GM23248 (cell line): ENCODE data around the gene CCDC159. TPM values are rescaled to one million over a fixed set of nuclear protein-coding genes. Genes with fewer than 3 reads are reported as not detected.

Experiments used
- DNase-seq: peaks from one replicate; pipeline ENCODE4 v3.0.0-alpha.2; 2015
- H2AFZ ChIP-seq: fragments of 200-600 bp; sonication (generic); 2 replicates; pipeline ENCODE4 v1.6.1; 2016; ENCODE audit warnings: antibody characterized with exemption
- H3F3A ChIP-seq: fragments of 200-600 bp; sonication (generic); 2 replicates; pipeline ENCODE4 v1.6.1; 2016; ENCODE audit warnings: mild to moderate bottlenecking, antibody characterized with exemption, mixed run types; ENCODE audit not compliant: insufficient read depth
- H3K27ac ChIP-seq: fragments of 200-600 bp; sonication (generic); 2 replicates; pipeline ENCODE4 v1.5.1; 2016; ENCODE audit warnings: mild to moderate bottlenecking
- H3K27me3 ChIP-seq: fragments of 200-600 bp; sonication (generic); replicated peaks from 2 replicates; pipeline ENCODE4 v1.6.1; 2016; ENCODE audit warnings: mild to moderate bottlenecking; ENCODE audit not compliant: insufficient read depth
- H3K36me3 ChIP-seq: fragments of 200-600 bp; sonication (generic); 2 replicates; pipeline ENCODE4 v1.6.1; 2016; ENCODE audit warnings: low read depth, mild to moderate bottlenecking
- H3K4me1 ChIP-seq: fragments of 200-600 bp; sonication (generic); 2 replicates; pipeline ENCODE4 v1.6.1; 2016; ENCODE audit warnings: mild to moderate bottlenecking; ENCODE audit not compliant: insufficient read depth
- H3K4me2 ChIP-seq: fragments of 200-600 bp; sonication (generic); one replicate; pipeline ENCODE4 v1.6.1; 2016; ENCODE audit warnings: mild to moderate bottlenecking; ENCODE audit not compliant: unreplicated experiment
- H3K4me3 ChIP-seq: fragments of 200-600 bp; sonication (generic); 2 replicates; pipeline ENCODE4 v1.5.1; 2016; ENCODE audit warnings: mild to moderate bottlenecking
- H3K79me2 ChIP-seq: fragments of 200-600 bp; sonication (generic); 2 replicates; pipeline ENCODE4 v1.6.1; 2016; ENCODE audit warnings: mild to moderate bottlenecking; ENCODE audit not compliant: insufficient read depth
- H3K9ac ChIP-seq: fragments of 200-600 bp; sonication (generic); 2 replicates; pipeline ENCODE4 v1.6.1; 2016; ENCODE audit warnings: mild to moderate bottlenecking
- H3K9me2 ChIP-seq: fragments of 200-600 bp; sonication (generic); 2 replicates; pipeline ENCODE4 v1.6.1; 2016; ENCODE audit warnings: mixed run types, mild to moderate bottlenecking, moderate library complexity; ENCODE audit not compliant: insufficient read depth
- H3K9me3 ChIP-seq: fragments of 200-600 bp; sonication (generic); one replicate; pipeline ENCODE4 v1.6.1; 2017; ENCODE audit warnings: low read depth
- H4K20me1 ChIP-seq: fragments of 200-600 bp; sonication (generic); 2 replicates; pipeline ENCODE4 v1.6.0; 2016; ENCODE audit not compliant: insufficient read depth
- EZH2 ChIP-seq: fragments of 200-600 bp; sonication (generic); IDR thresholded peaks from 2 replicates; pipeline ENCODE4 v1.6.1; 2018; ENCODE audit warnings: antibody characterized with exemption, mild to moderate bottlenecking; ENCODE audit not compliant: insufficient read depth, poor library complexity, severe bottlenecking
- EZH2phosphoT487 ChIP-seq: fragments of 200-600 bp; sonication (generic); IDR thresholded peaks from 2 replicates; pipeline ENCODE4 v1.6.1; 2018; ENCODE audit warnings: antibody characterized with exemption, moderate library complexity, mild to moderate bottlenecking, low read depth; ENCODE audit not compliant: insufficient read depth
- WGBS, 2 experiments: methylation state at CpG; one replicate each; pipeline ENCODE4 v1.1.6; 2015 to 2017; ENCODE audit warnings: low lambda C conversion rate in 2 of 2, low coverage in 1 of 2; ENCODE audit errors: missing lambda C conversion rate in 2 of 2; 5-methylcytosine and 5-hydroxymethylcytosine counted together
- in situ Hi-C: fragments of 300-500 bp; cut with MboI; formaldehyde crosslinking; loops from 2 replicates; pipeline ENCODE4 v1.15.0; 2020
- polyA plus RNA-seq: library from polyadenylated mRNA; unstranded; fragments of >200 nt; fragmentation: Nextera tagmentation; extraction: Ambion mirVana; gene quantifications from 2 replicates; pipeline ENCODE4 v1.2.1, GENCODE V29; 2016
- total RNA-seq: library from RNA; depleted of rRNA; stranded (reverse); fragments of >200 nt; shearing (Covaris generic); gene quantifications from 2 replicates; pipeline ENCODE4 v1.2.3, GENCODE V29; 2014; rRNA removed

The CCDC159 gene
- total and polyA plus RNA-seq, 2 experiments from 2014 or later = 11.6 to 16.5 TPM

- Histone ChIP-seq H4K20me1 (no peaks in the 10 kb centered on the region), H3K9me2 (no peaks in the 10 kb centered on the region), H3K4me2 (no peak overlapping the region), H3K36me3 (no peaks in the 10 kb centered on the region), H3K4me3 (no peak overlapping the region), H3K4me1 (no peaks in the 10 kb centered on the region), H3K27ac (no peak overlapping the region), H3K79me2 (no peaks in the 10 kb centered on the region), H3F3A (no peaks in the 10 kb centered on the region), H2AFZ (no peak overlapping the region), H3K9me3 (no peaks in the 10 kb centered on the region), H3K9ac (no peak overlapping the region), H3K27me3 (no peaks in the 10 kb centered on the region)
- DNase-seq = no peak
- no peak for TF ChIP-seq EZH2
- no peak for TF ChIP-seq EZH2phosphoT487
- 80% methylated on average over 20 to 22 of the region's 22 CpGs for WGBS, 2 experiments
- in situ Hi-C loops = no loop called here
These were observed 50.8 kb downstream of the CCDC159 start for GRCh38 chr19:11397089-11397610.

- TF ChIP-seq EZH2phosphoT487 = no peak
- TF ChIP-seq EZH2 = no peak
- no peak overlapping the region for H3K4me2 ChIP-seq
These were observed 53.3 kb downstream of the CCDC159 start for GRCh38 chr19:11399667-11400066.

GRCh38 chr19:11400798-11401197 lies 54.5 kb downstream of the CCDC159 start:
- Histone ChIP-seq H2AFZ (no peak overlapping the region), H3K36me3 (no peaks in the 10 kb centered on the region), H3F3A (no peaks in the 10 kb centered on the region), H3K9me2 (no peaks in the 10 kb centered on the region), H3K27ac (no peak overlapping the region), H3K4me1 (no peaks in the 10 kb centered on the region), H3K4me2 (no peak overlapping the region), H3K27me3 (no peaks in the 10 kb centered on the region), H3K9me3 (no peaks in the 10 kb centered on the region), H3K9ac (no peak overlapping the region), H3K79me2 (no peaks in the 10 kb centered on the region), H4K20me1 (no peaks in the 10 kb centered on the region), H3K4me3 (no peak overlapping the region)
- DNase-seq = no peak
- no peak for TF ChIP-seq EZH2phosphoT487
- no peak for TF ChIP-seq EZH2
- 30 to 56% methylated on average over 1 of the region's 1 CpG for WGBS, 2 experiments
- in situ Hi-C loops = no loop called here

More at GRCh38 chr19:11399667-11400066, 53.3 kb downstream of the CCDC159 start:
- Histone ChIP-seq H3K4me1 (no peaks in the 10 kb centered on the region), H3K4me3 (no peak overlapping the region), H3K27ac (no peak overlapping the region), H3K9me3 (no peaks in the 10 kb centered on the region), H3K27me3 (no peaks in the 10 kb centered on the region), H3K36me3 (no peaks in the 10 kb centered on the region), H3K9me2 (no peaks in the 10 kb centered on the region), H3K79me2 (no peaks in the 10 kb centered on the region), H3F3A (no peaks in the 10 kb centered on the region), H2AFZ (no peak overlapping the region), H3K9ac (no peak overlapping the region), H4K20me1 (no peaks in the 10 kb centered on the region)
- DNase-seq = no peak
- in situ Hi-C loops = no loop called here
- 58 to 67% methylated on average over 9 of the region's 9 CpGs for WGBS, 2 experiments

GRCh38 chr19:11401808-11402543 lies 55.7 kb downstream of the CCDC159 start:
- Histone ChIP-seq H2AFZ (no peak overlapping the region), H3K4me2 (no peak overlapping the region), H3K27me3 (no peaks in the 10 kb centered on the region), H4K20me1 (no peaks in the 10 kb centered on the region), H3F3A (no peaks in the 10 kb centered on the region), H3K36me3 (no peaks in the 10 kb centered on the region), H3K9ac (no peak overlapping the region), H3K9me2 (no peaks in the 10 kb centered on the region), H3K79me2 (no peaks in the 10 kb centered on the region), H3K27ac (no peak overlapping the region), H3K4me1 (no peaks in the 10 kb centered on the region), H3K4me3 (no peak overlapping the region), H3K9me3 (no peaks in the 10 kb centered on the region)
- in situ Hi-C loops = no loop called here
- no peak for DNase-seq
- WGBS, 2 experiments = 60 to 84% methylated on average over 5 to 9 of the region's 9 CpGs
- TF ChIP-seq EZH2phosphoT487 (no peak), EZH2 (no peak)

Other genes starting within 250 kb of the CCDC159 start
- gene SPC24, start 190.7 kb upstream of the CCDC159 start, total RNA-seq = 9.5 and 19.8 TPM in 2 replicates
- gene SPC24, start 190.7 kb upstream of the CCDC159 start, polyA plus RNA-seq = 14.8 and 16.2 TPM in 2 replicates
- 215 and 278 TPM in 2 replicates for gene KANK2, start 149.0 kb upstream of the CCDC159 start, total RNA-seq
- gene KANK2, start 149.0 kb upstream of the CCDC159 start, polyA plus RNA-seq = 76.3 and 77.1 TPM in 2 replicates
- gene ANGPTL8, start 106.9 kb upstream of the CCDC159 start, total RNA-seq = 1.7 TPM in 1 of 2 replicates, not detected in the other
- not detected in 2 replicates for gene ANGPTL8, start 106.9 kb upstream of the CCDC159 start, polyA plus RNA-seq
- 10.7 and 13.9 TPM in 2 replicates for gene DOCK6, start 84.0 kb upstream of the CCDC159 start, total RNA-seq
- 11.8 and 17.7 TPM in 2 replicates for gene DOCK6, start 84.0 kb upstream of the CCDC159 start, polyA plus RNA-seq
- gene TSPAN16, start 50.4 kb upstream of the CCDC159 start, total RNA-seq = not detected in 2 replicates
- not detected in 2 replicates for gene TSPAN16, start 50.4 kb upstream of the CCDC159 start, polyA plus RNA-seq
- gene RAB3D, start 6.9 kb upstream of the CCDC159 start, total RNA-seq = 5.1 and 9.0 TPM in 2 replicates
- 3.7 and 4.3 TPM in 2 replicates for gene RAB3D, start 6.9 kb upstream of the CCDC159 start, polyA plus RNA-seq
- 66.1 and 152 TPM in 2 replicates for gene TMEM205, start 251 bp upstream of the CCDC159 start, total RNA-seq
- gene TMEM205, start 251 bp upstream of the CCDC159 start, polyA plus RNA-seq = 84.6 and 90.1 TPM in 2 replicates
- gene PLPPR2, start 8.9 kb downstream of the CCDC159 start, total RNA-seq = 39.7 and 67.8 TPM in 2 replicates
- 52.0 TPM in 2 replicates for gene PLPPR2, start 8.9 kb downstream of the CCDC159 start, polyA plus RNA-seq
- 0.32 TPM in 1 of 2 replicates, not detected in the other for gene SWSAP1, start 28.1 kb downstream of the CCDC159 start, total RNA-seq
- gene SWSAP1, start 28.1 kb downstream of the CCDC159 start, polyA plus RNA-seq = 1.3 and 1.4 TPM in 2 replicates
- gene EPOR, start 37.8 kb downstream of the CCDC159 start, total RNA-seq = 4.4 and 7.0 TPM in 2 replicates
- gene EPOR, start 37.8 kb downstream of the CCDC159 start, polyA plus RNA-seq = 4.3 and 4.7 TPM in 2 replicates
- gene RGL3, start 72.8 kb downstream of the CCDC159 start, total RNA-seq = 0.54 and 5.9 TPM in 2 replicates
- 0.43 and 1.4 TPM in 2 replicates for gene RGL3, start 72.8 kb downstream of the CCDC159 start, polyA plus RNA-seq
- 0.54 TPM in 1 of 2 replicates, not detected in the other for gene ODAD3, start 88.6 kb downstream of the CCDC159 start, total RNA-seq
- gene ODAD3, start 88.6 kb downstream of the CCDC159 start, polyA plus RNA-seq = 0.44 and 0.95 TPM in 2 replicates
- 118 and 142 TPM in 2 replicates for gene PRKCSH, start 89.1 kb downstream of the CCDC159 start, total RNA-seq
- gene PRKCSH, start 89.1 kb downstream of the CCDC159 start, polyA plus RNA-seq = 94.1 and 104 TPM in 2 replicates
- not detected in 2 replicates for gene ELAVL3, start 134.5 kb downstream of the CCDC159 start, total RNA-seq
- gene ELAVL3, start 134.5 kb downstream of the CCDC159 start, polyA plus RNA-seq = not detected in 2 replicates
- gene ZNF653, start 159.3 kb downstream of the CCDC159 start, total RNA-seq = 3.9 and 4.6 TPM in 2 replicates
- 1.4 and 2.2 TPM in 2 replicates for gene ZNF653, start 159.3 kb downstream of the CCDC159 start, polyA plus RNA-seq
- gene ECSIT, start 182.6 kb downstream of the CCDC159 start, total RNA-seq = 28.0 and 35.2 TPM in 2 replicates
- 17.1 and 20.5 TPM in 2 replicates for gene ECSIT, start 182.6 kb downstream of the CCDC159 start, polyA plus RNA-seq
- gene CNN1, start 192.3 kb downstream of the CCDC159 start, total RNA-seq = 44.5 and 47.4 TPM in 2 replicates
- 27.1 and 30.0 TPM in 2 replicates for gene CNN1, start 192.3 kb downstream of the CCDC159 start, polyA plus RNA-seq
- 32.4 and 50.6 TPM in 2 replicates for gene ELOF1, start 212.7 kb downstream of the CCDC159 start, total RNA-seq
- 71.8 and 72.6 TPM in 2 replicates for gene ELOF1, start 212.7 kb downstream of the CCDC159 start, polyA plus RNA-seq
- gene ACP5, start 231.1 kb downstream of the CCDC159 start, total RNA-seq = 0.11 TPM in 1 of 2 replicates, not detected in the other
- gene ACP5, start 231.1 kb downstream of the CCDC159 start, polyA plus RNA-seq = 0.26 TPM in 1 of 2 replicates, not detected in the other